Pancreas (tissue), 10 donors: ENCODE data around the gene MBD3. TPM values are rescaled to one million over a fixed set of nuclear protein-coding genes. Genes with fewer than 3 reads are reported as not detected.

Experiments used
- ATAC-seq, 4 donors: fragments of 200-7000 bp; cut with Tn5 transposase; one replicate each; pipeline versions ENCODE4 v1.8.0 to v1.9.1; 2020; ENCODE audit warnings: mild to moderate bottlenecking in 4 of 4, moderate library complexity in 4 of 4
- DNase-seq, 6 donors: peaks; one replicate each; pipeline ENCODE4 v3.0.0-alpha.2; 2020
- FAIRE-seq: peaks from 2 replicates; lab custom pipeline; 2012; peaks lifted over from hg19 to GRCh38; lab: Jason Lieb, UNC
- H3K27ac ChIP-seq, 4 donors: fragments of 200-600 bp; sonication (generic); 1 replicate in 3 of 4; 2 replicates in 1 of 4; pipeline versions ENCODE4 v1.5.0 to v1.8.0; 2020
- H3K27me3 ChIP-seq, 4 donors: fragments of 200-600 bp; one replicate each; pipeline ENCODE4 v1.8.0; 2021
- H3K36me3 ChIP-seq, 3 donors: fragments of 200-600 bp; sonication (generic) in 1 of 3; one replicate each; pipeline versions ENCODE4 v1.5.0 to v1.8.0; 2020 to 2021
- H3K4me1 ChIP-seq, 3 donors: fragments of 200-600 bp; one replicate each; pipeline ENCODE4 v1.8.0; 2021
- H3K4me3 ChIP-seq, 4 donors: fragments of 200-600 bp; sonication (generic) in 2 of 4; one replicate each; pipeline versions ENCODE4 v1.5.0 to v1.8.0; 2020 to 2021
- H3K9me3 ChIP-seq, 4 donors: fragments of 200-600 bp; one replicate each; pipeline ENCODE4 v1.8.0; 2021
- WGBS, 2 donors: extraction: QIAGEN DNeasy Blood & Tissue Kit; methylation state at CpG; one replicate each; pipeline ENCODE4 v1.1.7; 2013; 5-methylcytosine and 5-hydroxymethylcytosine counted together
- intact Hi-C, 3 donors: fragments of 100-400 bp; cut with DNase I; formaldehyde crosslinking; loops; one replicate each; pipeline versions ENCODE4 v1.11.1 to v1.14.2; 2022
- polyA plus RNA-seq, 2 donors: library from polyadenylated mRNA; stranded (reverse); fragments of 200-250 nt; gene quantifications; one replicate each; pipeline ENCODE4 v1.2.3, GENCODE V29; 2013
- total RNA-seq, 6 donors: library from RNA; stranded (reverse); fragmentation: NEBNext Ultra II Directional in 4 of 6; extraction: Animal tissue kit (Norgen Biotek cat#: 25700) in 4 of 6; gene quantifications; one replicate each; pipeline versions ENCODE4 v1.2.1 to v1.2.4, GENCODE V29; 2021 to 2023
- TF ChIP-seq, protein P1 (sequence below), 4 donors: fragments of 200-600 bp; sonication (generic) in 3 of 4; IDR thresholded peaks; one replicate each; pipeline versions ENCODE4 v1.5.0 to v1.8.0; 2021; ENCODE audit warnings: antibody characterized with exemption in 4 of 4
- donor health status: healthy with polysubstance abuse.
- donor health status: DM: no; HTN: no; CAD: no; lungs with moderate emphysema.
- donor health status: DM: no; HTN: no; CAD: no.
- donor health status: control.
- donor health status: control.
- donor health status: Bipolar disorder and iron deficiency.
- donor health status: DM: yes; HTN: yes; CAD: no.
- donor health status: DM: no; HTN: no; CAD: no.
- donor health status: DM: no; HTN: no; CAD: no.
- donor health status: DM: yes; HTN: yes; CAD: no.

The MBD3 gene
- total and polyA plus RNA-seq, 8 donors: 17.4 to 113 (median 30.2) TPM

GRCh38 chr19:1592024-1592754 lies 476 bp downstream of the MBD3 start:
- Histone ChIP-seq H3K36me3 (peaks cover 0 to 2% (median 2%) of the 10 kb centered on the region in 3 donors), H3K27me3 (no peaks in the 10 kb centered on the region), H3K4me3 (peak overlapping the region; percentile 62 to 85 (median 66)), H3K4me1 (peaks cover 0 to 13% (median 0%) of the 10 kb centered on the region in 3 donors), H3K27ac (peak overlapping the region; percentile 78 to 93 (median 88)), H3K9me3 (no peaks in the 10 kb centered on the region)
- WGBS, 2 donors: 0% methylated on average over 34 to 94 of the region's 94 CpGs
- peak; percentile 81 to 96 (median 91) for DNase-seq
- intact Hi-C loops: no loop called here
- FAIRE-seq: no peak
- peak; percentile 79 to 88 (median 86) for ATAC-seq
- TF ChIP-seq, protein P1, sequence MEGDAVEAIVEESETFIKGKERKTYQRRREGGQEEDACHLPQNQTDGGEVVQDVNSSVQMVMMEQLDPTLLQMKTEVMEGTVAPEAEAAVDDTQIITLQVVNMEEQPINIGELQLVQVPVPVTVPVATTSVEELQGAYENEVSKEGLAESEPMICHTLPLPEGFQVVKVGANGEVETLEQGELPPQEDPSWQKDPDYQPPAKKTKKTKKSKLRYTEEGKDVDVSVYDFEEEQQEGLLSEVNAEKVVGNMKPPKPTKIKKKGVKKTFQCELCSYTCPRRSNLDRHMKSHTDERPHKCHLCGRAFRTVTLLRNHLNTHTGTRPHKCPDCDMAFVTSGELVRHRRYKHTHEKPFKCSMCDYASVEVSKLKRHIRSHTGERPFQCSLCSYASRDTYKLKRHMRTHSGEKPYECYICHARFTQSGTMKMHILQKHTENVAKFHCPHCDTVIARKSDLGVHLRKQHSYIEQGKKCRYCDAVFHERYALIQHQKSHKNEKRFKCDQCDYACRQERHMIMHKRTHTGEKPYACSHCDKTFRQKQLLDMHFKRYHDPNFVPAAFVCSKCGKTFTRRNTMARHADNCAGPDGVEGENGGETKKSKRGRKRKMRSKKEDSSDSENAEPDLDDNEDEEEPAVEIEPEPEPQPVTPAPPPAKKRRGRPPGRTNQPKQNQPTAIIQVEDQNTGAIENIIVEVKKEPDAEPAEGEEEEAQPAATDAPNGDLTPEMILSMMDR (IDR thresholded peaks at IDR 0.05): no peak

GRCh38 chr19:1591421-1592023 lies 1.1 kb downstream of the MBD3 start:
- FAIRE-seq (no peak), ATAC-seq (peak; percentile 2 to 12 (median 6)), DNase-seq (peak in 2 of 6 donors; percentile 33 to 71)
- no peaks in the 10 kb centered on the region for H3K36me3 ChIP-seq
- H3K4me3 ChIP-seq: peak overlapping the region; percentile 62 to 85 (median 66)
- TF ChIP-seq, protein P1 (IDR thresholded peaks at IDR 0.05): no peak
- no peaks in the 10 kb centered on the region for H3K27me3 ChIP-seq
- WGBS, 2 donors: 1 to 2% methylated on average over 30 to 31 of the region's 31 CpGs
- peak overlapping the region; percentile 78 to 93 (median 88) for H3K27ac ChIP-seq
- no peaks in the 10 kb centered on the region for H3K9me3 ChIP-seq
- peaks cover 0 to 13% (median 0%) of the 10 kb centered on the region in 3 donors for H3K4me1 ChIP-seq
- intact Hi-C loops: no loop called here

GRCh38 chr19:1590641-1591397 lies 1.8 kb downstream of the MBD3 start:
- Histone ChIP-seq H3K27me3 (no peaks in the 10 kb centered on the region), H3K4me1 (peaks cover 0 to 13% (median 0%) of the 10 kb centered on the region in 3 donors), H3K4me3 (peak overlapping the region in 3 of 4 donors; percentile 62 to 85 (median 65)), H3K36me3 (no peaks in the 10 kb centered on the region), H3K9me3 (no peaks in the 10 kb centered on the region), H3K27ac (no peak overlapping the region)
- DNase-seq (no peak), FAIRE-seq (no peak), ATAC-seq (no peak)
- TF ChIP-seq, protein P1 (IDR thresholded peaks at IDR 0.05): no peak
- intact Hi-C loops: no loop called here
- WGBS, 2 donors: 33 to 40% methylated on average over 10 of the region's 10 CpGs

DNA sequence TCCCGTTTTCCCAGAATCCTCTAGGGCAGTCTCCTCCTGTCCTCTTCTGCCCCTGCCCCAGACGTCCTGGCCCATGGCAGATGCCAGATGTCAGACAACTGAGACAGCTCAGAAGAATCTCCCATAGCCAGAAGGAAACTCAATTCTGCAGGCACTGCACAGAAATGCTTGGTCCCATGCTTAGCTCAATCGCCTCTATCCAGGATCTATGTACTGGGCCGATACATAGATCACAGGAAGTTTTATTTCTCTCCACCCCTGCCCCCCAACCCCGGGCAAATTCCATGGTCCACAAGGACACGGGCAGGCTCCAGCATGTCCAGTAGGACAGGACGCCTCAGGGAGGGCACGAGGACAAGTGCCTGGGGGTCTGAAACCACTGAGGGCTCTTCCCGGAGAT lies 4.8 kb downstream of the MBD3 start:
- Histone ChIP-seq H3K36me3 (peaks cover 0 to 13% (median 0%) of the 10 kb centered on the region in 3 donors), H3K9me3 (no peaks in the 10 kb centered on the region), H3K27me3 (no peaks in the 10 kb centered on the region), H3K4me1 (peaks cover 0 to 9% (median 0%) of the 10 kb centered on the region in 3 donors), H3K4me3 (no peak overlapping the region), H3K27ac (no peak overlapping the region)
- WGBS, 2 donors: 61 to 64% methylated on average over 9 of the region's 9 CpGs
- DNase-seq (no peak), ATAC-seq (no peak), FAIRE-seq (no peak)
- intact Hi-C loops: no loop called here
- TF ChIP-seq, protein P1 (IDR thresholded peaks at IDR 0.05): no peak
